ENCODE results near the gene SELP. TPM values are rescaled to one million over a fixed set of nuclear protein-coding genes. Genes with fewer than 3 reads are reported as not detected.

The SELP gene
- total and polyA plus RNA-seq, 9 of the 15 experiments (the other 6 are each of a cell fraction or from before 2014, with no cell fraction given): not detected

DNA sequence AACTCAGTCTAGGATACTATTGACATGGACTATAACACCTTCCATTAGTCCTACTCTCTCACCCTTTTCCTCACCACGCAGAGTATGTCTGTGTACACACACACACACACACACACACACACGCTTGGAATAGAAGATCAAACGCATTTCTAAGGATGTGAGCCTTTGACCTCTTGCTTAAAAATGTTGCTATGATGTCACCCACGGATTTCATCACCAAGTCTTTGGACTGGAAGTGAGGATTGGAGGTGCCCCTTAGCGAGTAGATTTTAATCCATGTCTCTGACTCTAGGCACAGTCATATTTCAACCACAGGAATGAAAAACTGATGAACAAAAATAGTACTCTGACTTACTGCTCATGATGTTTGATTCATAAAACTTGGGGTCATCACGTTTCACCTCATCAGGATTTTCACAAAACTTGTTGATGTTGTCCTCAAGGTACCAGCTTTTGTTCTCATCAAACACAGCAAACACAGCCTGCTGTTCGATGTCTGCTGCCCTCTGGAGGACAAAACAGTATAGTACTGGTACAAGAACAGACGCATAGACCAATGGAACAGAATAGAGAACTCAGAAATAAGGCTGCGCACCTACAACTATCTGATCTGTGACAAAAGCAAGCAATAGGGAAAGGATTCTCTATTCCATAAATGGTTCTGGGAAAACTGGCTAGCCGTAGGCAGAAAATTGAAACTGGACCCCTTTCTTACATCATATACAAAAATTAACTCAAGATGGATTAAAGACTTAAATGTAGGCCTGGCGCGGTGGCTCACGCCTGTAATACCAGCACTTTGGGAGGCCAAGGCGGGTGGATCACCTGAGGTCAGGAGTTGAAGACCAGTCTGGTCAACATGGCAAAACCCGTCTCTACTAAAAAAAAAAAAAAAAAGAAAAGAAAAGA, 83.6 kb downstream of the SELP start (continued):
- TF ChIP-seq ZNF584 (CRISPR knock-in tag; IDR thresholded peaks at IDR 0.05; ENCODE audit: low read depth) (no peak), U2AF2 (optimal IDR thresholded peaks at IDR 0.05; ENCODE audit: low read depth, low read length) (no peak), ZNF134 (CRISPR knock-in tag; conservative IDR thresholded peaks at IDR 0.05) (no peak), SIN3B (IDR thresholded peaks at IDR 0.05; ENCODE audit: low read depth) (no peak), POLR3A (IDR thresholded peaks at IDR 0.05; ENCODE audit: borderline replicate concordance, extremely low read depth, insufficient read depth, insufficient read length) (no peak), HMGN3 (IDR thresholded peaks at IDR 0.05; ENCODE audit: borderline replicate concordance, extremely low read depth, insufficient read length, low read depth, low read length) (no peak), HSF4 (CRISPR knock-in tag; IDR thresholded peaks at IDR 0.05; ENCODE audit: borderline replicate concordance) (no peak), MED1 (CRISPR knock-in tag; IDR thresholded peaks at IDR 0.05; ENCODE audit: borderline replicate concordance) (no peak), SMC3 (conservative IDR thresholded peaks at IDR 0.05; ENCODE audit: insufficient read depth, low read depth, low read length) (peak; percentile 78), ZFP36 (IDR thresholded peaks at IDR 0.05; ENCODE audit: low read depth, low read length, partially characterized antibody) (no peak), ZNF696 (CRISPR knock-in tag; conservative IDR thresholded peaks at IDR 0.05) (no peak), ZNF695 (CRISPR knock-in tag; IDR thresholded peaks at IDR 0.05) (no peak), SMARCA5 (IDR thresholded peaks at IDR 0.05) (no peak)
- TF ChIP-seq, protein P1, sequence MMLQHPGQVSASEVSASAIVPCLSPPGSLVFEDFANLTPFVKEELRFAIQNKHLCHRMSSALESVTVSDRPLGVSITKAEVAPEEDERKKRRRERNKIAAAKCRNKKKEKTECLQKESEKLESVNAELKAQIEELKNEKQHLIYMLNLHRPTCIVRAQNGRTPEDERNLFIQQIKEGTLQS (IDR thresholded peaks at IDR 0.05): peak; percentile 22; the same call in 1 of the 2 replicates
- TF ChIP-seq, protein P1 (CRISPR knock-in tag; conservative IDR thresholded peaks at IDR 0.05): no peak
- TF ChIP-seq, protein P2, sequence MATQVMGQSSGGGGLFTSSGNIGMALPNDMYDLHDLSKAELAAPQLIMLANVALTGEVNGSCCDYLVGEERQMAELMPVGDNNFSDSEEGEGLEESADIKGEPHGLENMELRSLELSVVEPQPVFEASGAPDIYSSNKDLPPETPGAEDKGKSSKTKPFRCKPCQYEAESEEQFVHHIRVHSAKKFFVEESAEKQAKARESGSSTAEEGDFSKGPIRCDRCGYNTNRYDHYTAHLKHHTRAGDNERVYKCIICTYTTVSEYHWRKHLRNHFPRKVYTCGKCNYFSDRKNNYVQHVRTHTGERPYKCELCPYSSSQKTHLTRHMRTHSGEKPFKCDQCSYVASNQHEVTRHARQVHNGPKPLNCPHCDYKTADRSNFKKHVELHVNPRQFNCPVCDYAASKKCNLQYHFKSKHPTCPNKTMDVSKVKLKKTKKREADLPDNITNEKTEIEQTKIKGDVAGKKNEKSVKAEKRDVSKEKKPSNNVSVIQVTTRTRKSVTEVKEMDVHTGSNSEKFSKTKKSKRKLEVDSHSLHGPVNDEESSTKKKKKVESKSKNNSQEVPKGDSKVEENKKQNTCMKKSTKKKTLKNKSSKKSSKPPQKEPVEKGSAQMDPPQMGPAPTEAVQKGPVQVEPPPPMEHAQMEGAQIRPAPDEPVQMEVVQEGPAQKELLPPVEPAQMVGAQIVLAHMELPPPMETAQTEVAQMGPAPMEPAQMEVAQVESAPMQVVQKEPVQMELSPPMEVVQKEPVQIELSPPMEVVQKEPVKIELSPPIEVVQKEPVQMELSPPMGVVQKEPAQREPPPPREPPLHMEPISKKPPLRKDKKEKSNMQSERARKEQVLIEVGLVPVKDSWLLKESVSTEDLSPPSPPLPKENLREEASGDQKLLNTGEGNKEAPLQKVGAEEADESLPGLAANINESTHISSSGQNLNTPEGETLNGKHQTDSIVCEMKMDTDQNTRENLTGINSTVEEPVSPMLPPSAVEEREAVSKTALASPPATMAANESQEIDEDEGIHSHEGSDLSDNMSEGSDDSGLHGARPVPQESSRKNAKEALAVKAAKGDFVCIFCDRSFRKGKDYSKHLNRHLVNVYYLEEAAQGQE (IDR thresholded peaks at IDR 0.05; ENCODE audit: borderline replicate concordance): peak; percentile 89
- TF ChIP-seq, protein P2 (CRISPR knock-in tag; IDR thresholded peaks at IDR 0.05; ENCODE audit: low read depth): no peak

All from K562 (cell line).